HEK293 (cell line): ENCODE measurements around the gene GABRA5.

ENCODE experiments used
- CTCF ChIP-seq: fragments of 450-650 bp; formaldehyde crosslinking; IDR thresholded peaks from 2 replicates; pipeline ENCODE4 v1.5.1; 2016; ENCODE audit warnings: missing biosample characterization, missing genetic modification characterization
- HOXC10 ChIP-seq: sonication (generic); formaldehyde crosslinking; IDR thresholded peaks from 2 replicates; pipeline ENCODE4 v1.8.1; 2023; ENCODE audit warnings: mild to moderate bottlenecking, missing genetic modification reagents
- PRDM2 ChIP-seq: fragments of 450-650 bp; formaldehyde crosslinking; IDR thresholded peaks from 2 replicates; pipeline ENCODE4 v1.5.1; 2016; ENCODE audit warnings: missing biosample characterization, missing genetic modification characterization, borderline replicate concordance
- TCF7L2 ChIP-seq: IDR thresholded peaks from 2 replicates; pipeline ENCODE4 v1.6.1; 2011; ENCODE audit warnings: low read depth, mild to moderate bottlenecking, inconsistent platforms, low read length, moderate library complexity, borderline replicate concordance
- ZBTB11 ChIP-seq: fragments of 450-650 bp; formaldehyde crosslinking; conservative IDR thresholded peaks from 2 replicates; pipeline ENCODE4 v1.5.1; 2016; ENCODE audit warnings: low read depth, missing biosample characterization, missing genetic modification characterization
- ZBTB49 ChIP-seq: fragments of 450-650 bp; formaldehyde crosslinking; IDR thresholded peaks from 2 replicates; pipeline ENCODE4 v1.5.1; 2016; ENCODE audit warnings: missing biosample characterization, missing genetic modification characterization, low read depth
- ZFP41 ChIP-seq: fragments of 450-650 bp; formaldehyde crosslinking; IDR thresholded peaks from 2 replicates; pipeline ENCODE4 v1.5.1; 2016; ENCODE audit warnings: missing biosample characterization, missing genetic modification characterization, borderline replicate concordance
- ZNF174 ChIP-seq: fragments of 450-650 bp; formaldehyde crosslinking; IDR thresholded peaks from 2 replicates; pipeline ENCODE4 v1.5.0; 2017; ENCODE audit warnings: missing biosample characterization, mild to moderate bottlenecking, missing genetic modification characterization
- ZNF398 ChIP-seq: fragments of 450-650 bp; formaldehyde crosslinking; IDR thresholded peaks from 2 replicates; pipeline ENCODE4 v1.5.1; 2017; ENCODE audit warnings: missing biosample characterization, missing genetic modification characterization
- ZNF416 ChIP-seq: fragments of 450-650 bp; formaldehyde crosslinking; IDR thresholded peaks from 2 replicates; pipeline ENCODE4 v1.5.1; 2016; ENCODE audit warnings: missing biosample characterization, missing genetic modification characterization
- ZNF529 ChIP-seq: fragments of 450-650 bp; formaldehyde crosslinking; IDR thresholded peaks from 2 replicates; pipeline ENCODE4 v1.5.1; 2017; ENCODE audit warnings: missing genetic modification characterization, missing biosample characterization; ENCODE audit not compliant: insufficient replicate concordance
- ZNF664 ChIP-seq: fragments of 450-650 bp; formaldehyde crosslinking; IDR thresholded peaks from 2 replicates; pipeline ENCODE4 v1.5.1; 2016; ENCODE audit warnings: missing biosample characterization, missing genetic modification characterization
- ZXDB ChIP-seq: fragments of 450-650 bp; formaldehyde crosslinking; IDR thresholded peaks from 2 replicates; pipeline ENCODE4 v1.5.1; 2016; ENCODE audit warnings: missing biosample characterization, missing genetic modification characterization

- TF ChIP-seq ZNF664 (no peak), CTCF (no peak), ZNF174 (tag by site-specific recombination) (no peak), PRDM2 (tag by site-specific recombination) (no peak), ZNF398 (tag by site-specific recombination) (no peak), HOXC10 (no peak), TCF7L2 (no peak), ZNF416 (tag by site-specific recombination) (no peak), ZXDB (no peak), ZBTB11 (no peak), ZNF529 (tag by site-specific recombination) (no peak), ZFP41 (tag by site-specific recombination) (no peak), ZBTB49 (tag by site-specific recombination) (no peak)
Measured at GRCh38 chr15:26854435-26854834, 12.4 kb upstream of the GABRA5 start.
